ENCODE data around the gene CDC25A.

CDC25A gene

DNA sequence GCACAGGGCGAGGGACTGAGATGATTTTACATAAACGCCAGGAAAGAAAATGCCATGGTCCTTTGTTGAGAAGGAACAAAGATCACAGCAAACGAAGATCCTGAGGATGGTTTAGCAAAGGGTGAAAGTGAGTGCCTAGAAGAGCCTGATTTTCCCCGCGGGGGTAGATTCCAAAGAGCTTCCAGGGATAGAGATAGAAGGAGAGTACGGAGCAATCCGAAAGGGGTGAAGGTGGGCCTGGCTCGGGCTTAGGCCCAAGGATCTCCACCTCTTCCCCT, 977 bp downstream of the CDC25A start:
- Histone ChIP-seq H3K27ac (peak overlapping the region in 10 of 11 experiments; percentile 51 to 92 (median 90); a peak in 20 of 22 replicates), H3K4me3 (peak overlapping the region; percentile 77 to 99 (median 88)), H3K27me3 (no peaks in the 10 kb centered on the region), H3K4me1 (peaks cover 14 to 32% (median 24%) of the 10 kb centered on the region in 10 experiments), H3K4me2 (peak overlapping the region; percentile 64 to 95 (median 87)), H3K9me3 (replicated peaks in 1 of 11) (no peaks in the 10 kb centered on the region), H3K36me3 (peaks cover 0 to 46% (median 41%) of the 10 kb centered on the region in 11 experiments; a peak in 20 of 22 replicates), H3K9ac (peak overlapping the region; percentile 79 to 97 (median 93)), H4K20me1 (peaks cover 0 to 34% (median 19%) of the 10 kb centered on the region in 11 experiments; a peak in 8 of 22 replicates)
- no peak for TF ChIP-seq Cebpa-rat (IDR thresholded peaks at IDR 0.05)

DNA sequence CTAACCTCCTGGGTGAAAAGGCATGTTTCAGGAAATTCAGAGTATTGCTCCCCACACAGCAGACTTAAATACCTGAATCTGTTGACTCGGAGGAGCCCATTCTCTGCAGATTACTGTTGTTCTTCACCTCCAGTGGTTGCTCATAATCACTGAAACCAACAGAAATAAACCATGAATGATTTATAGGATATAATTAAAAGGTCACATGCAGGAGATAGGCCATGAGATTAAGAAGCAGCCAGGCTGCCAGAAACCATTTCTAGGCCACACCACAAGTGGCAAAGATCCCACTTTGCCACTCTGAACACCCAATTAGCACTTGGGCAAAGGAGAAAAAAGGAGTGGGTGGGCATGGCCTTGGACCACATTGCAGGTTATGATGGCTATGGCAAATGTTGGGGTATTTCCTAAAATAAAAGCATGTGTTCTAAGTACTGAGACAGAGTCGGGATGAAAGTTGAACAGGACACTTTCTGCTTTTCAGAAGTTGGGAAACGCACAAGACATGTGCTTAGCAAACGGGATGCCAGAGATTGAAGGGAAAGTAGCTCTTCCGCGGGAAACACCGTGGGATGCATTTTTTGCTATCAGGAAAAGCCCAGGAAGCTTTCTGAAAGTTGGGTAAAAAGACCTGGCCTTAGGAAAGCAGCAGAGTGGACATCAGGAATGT, 1.5 kb downstream of the CDC25A start:
- Histone ChIP-seq H3K4me1 (peaks cover 14 to 32% (median 24%) of the 10 kb centered on the region in 10 experiments), H3K36me3 (peaks cover 0 to 50% (median 46%) of the 10 kb centered on the region in 11 experiments; a peak in 20 of 22 replicates)

GRCh38 chr3:48185129-48185528, 3.1 kb downstream of the CDC25A start:
- Histone ChIP-seq H4K20me1 (peaks cover 0 to 55% (median 31%) of the 10 kb centered on the region in 11 experiments; a peak in 10 of 22 replicates), H3K27ac (no peak overlapping the region), H3K9me3 (replicated peaks in 1 of 11) (no peaks in the 10 kb centered on the region), H3K4me3 (no peak overlapping the region), H3K4me1 (peaks cover 14 to 32% (median 22%) of the 10 kb centered on the region in 10 experiments), H3K4me2 (peak overlapping the region in 4 of 11 experiments; percentile 6 to 95 (median 86); a peak in 3 of 22 replicates), H3K36me3 (peaks cover 5 to 67% (median 62%) of the 10 kb centered on the region in 11 experiments; a peak in 21 of 22 replicates), H3K9ac (peak overlapping the region in 3 of 11 experiments; percentile 3 to 24 (median 22); a peak in 3 of 22 replicates), H3K27me3 (no peaks in the 10 kb centered on the region)
- no peak for TF ChIP-seq Cebpa-rat (IDR thresholded peaks at IDR 0.05)

More for the DNA sequence above, 1.5 kb downstream of the CDC25A start:
- Histone ChIP-seq H3K4me2 (peak overlapping the region; percentile 64 to 95 (median 87)), H3K9ac (peak overlapping the region; percentile 79 to 97 (median 93); a peak in 21 of 22 replicates), H3K27me3 (no peaks in the 10 kb centered on the region), H3K4me3 (peak overlapping the region; percentile 77 to 99 (median 88)), H3K27ac (peak overlapping the region in 10 of 11 experiments; percentile 51 to 92 (median 90); a peak in 19 of 22 replicates), H4K20me1 (peaks cover 0 to 39% (median 24%) of the 10 kb centered on the region in 11 experiments; a peak in 9 of 22 replicates), H3K9me3 (replicated peaks in 1 of 11) (no peaks in the 10 kb centered on the region)
- TF ChIP-seq Cebpa-rat (IDR thresholded peaks at IDR 0.05): no peak

- no peaks in the 10 kb centered on the region for H3K9me3 ChIP-seq (replicated peaks in 1 of 11)
- peaks cover 0 to 63% (median 39%) of the 10 kb centered on the region in 11 experiments; a peak in 12 of 22 replicates for H4K20me1 ChIP-seq
- no peak overlapping the region for H3K9ac ChIP-seq
- H3K4me3 ChIP-seq: no peak overlapping the region
- no peak overlapping the region for H3K27ac ChIP-seq
- peaks cover 5 to 75% (median 70%) of the 10 kb centered on the region in 11 experiments; a peak in 21 of 22 replicates for H3K36me3 ChIP-seq
- peaks cover 14 to 26% (median 22%) of the 10 kb centered on the region in 10 experiments for H3K4me1 ChIP-seq
- no peak overlapping the region for H3K4me2 ChIP-seq
- no peak for TF ChIP-seq Cebpa-rat (IDR thresholded peaks at IDR 0.05)
- no peaks in the 10 kb centered on the region for H3K27me3 ChIP-seq
These were observed 3.9 kb downstream of the CDC25A start for GRCh38 chr3:48184299-48184698.

DNA sequence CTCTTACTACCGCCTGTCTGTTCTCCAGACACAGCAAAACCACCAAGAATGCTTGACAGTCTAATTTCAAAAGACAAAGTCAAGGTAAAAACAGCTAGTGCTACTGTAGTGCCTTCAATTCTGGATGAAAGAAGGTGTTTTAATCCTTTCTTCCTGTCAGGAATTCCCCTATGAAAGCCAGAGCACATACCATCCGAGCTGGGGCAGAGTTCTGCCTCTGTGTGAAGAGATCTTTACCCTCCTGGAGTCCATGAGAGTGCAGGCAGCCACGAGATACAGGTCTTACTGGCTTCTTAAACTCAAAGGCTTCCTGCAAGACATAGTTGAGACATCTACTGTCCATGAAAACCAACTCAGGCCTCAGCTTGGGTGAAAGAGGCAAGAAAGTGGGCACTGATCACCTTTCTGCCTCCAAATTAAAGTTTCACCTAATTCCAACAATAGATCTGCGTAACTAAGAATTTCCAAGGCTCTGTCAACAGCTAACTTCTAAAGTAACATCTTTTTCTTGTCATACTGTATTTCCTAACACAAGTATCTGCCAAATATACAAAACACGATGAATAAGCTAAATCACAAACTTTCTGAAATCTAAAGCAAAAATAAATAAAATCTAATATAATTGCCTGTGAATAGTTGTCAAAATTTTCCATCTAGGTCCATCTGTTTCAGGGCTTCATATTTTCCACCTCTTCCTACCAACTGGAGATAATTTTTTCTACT, 7.5 kb downstream of the CDC25A start:
- Histone ChIP-seq H3K27ac (no peak overlapping the region), H3K4me2 (no peak overlapping the region), H3K4me1 (peaks cover 0 to 8% (median 4%) of the 10 kb centered on the region in 10 experiments; a peak in 14 of 20 replicates), H3K9ac (peak overlapping the region in 1 of 11 experiments; percentile 22; a peak in 1 of 22 replicates), H3K36me3 (peaks cover 24 to 100% (median 99%) of the 10 kb centered on the region in 11 experiments), H3K4me3 (no peak overlapping the region), H4K20me1 (peaks cover 0 to 87% (median 49%) of the 10 kb centered on the region in 11 experiments; a peak in 13 of 22 replicates), H3K9me3 (replicated peaks in 1 of 11) (no peaks in the 10 kb centered on the region), H3K27me3 (no peaks in the 10 kb centered on the region)
- no peak for TF ChIP-seq Cebpa-rat (IDR thresholded peaks at IDR 0.05)

DNA sequence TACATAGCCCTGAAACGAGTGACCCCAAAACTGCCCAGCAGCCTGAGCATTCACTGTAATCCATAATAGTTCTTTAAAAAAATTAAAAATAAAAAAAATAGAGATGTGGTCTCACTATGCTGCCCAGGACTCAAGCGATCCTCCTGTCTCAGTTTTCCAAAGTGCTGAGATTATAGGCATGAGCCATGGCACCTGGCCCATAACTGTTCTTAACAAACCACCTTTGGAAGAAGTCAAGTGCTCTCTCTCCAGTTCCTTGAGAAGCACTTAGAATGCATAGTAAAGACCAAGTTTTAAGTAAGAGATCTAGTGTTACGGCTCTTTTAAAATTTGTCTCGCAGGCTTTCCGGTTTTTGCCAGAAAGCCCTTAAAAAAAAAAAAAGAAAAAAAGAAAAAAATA, 8.2 kb downstream of the CDC25A start:
- peaks cover 29 to 100% (median 99%) of the 10 kb centered on the region in 11 experiments for H3K36me3 ChIP-seq
- no peaks in the 10 kb centered on the region for H3K27me3 ChIP-seq
- H3K4me2 ChIP-seq: no peak overlapping the region
- H3K27ac ChIP-seq: no peak overlapping the region
- no peaks in the 10 kb centered on the region for H3K9me3 ChIP-seq (replicated peaks in 1 of 11)
- no peak overlapping the region for H3K4me3 ChIP-seq
- peaks cover 0 to 87% (median 48%) of the 10 kb centered on the region in 11 experiments; a peak in 13 of 22 replicates for H4K20me1 ChIP-seq
- no peak for TF ChIP-seq Cebpa-rat (IDR thresholded peaks at IDR 0.05)
- H3K4me1 ChIP-seq: peaks cover 0 to 1% (median 0%) of the 10 kb centered on the region in 10 experiments; a peak in 2 of 20 replicates
- H3K9ac ChIP-seq: no peak overlapping the region

- no peaks in the 10 kb centered on the region for H3K27me3 ChIP-seq
- no peak overlapping the region for H3K27ac ChIP-seq
- no peak overlapping the region for H3K4me3 ChIP-seq
- peaks cover 38 to 100% (median 99%) of the 10 kb centered on the region in 11 experiments for H3K36me3 ChIP-seq
- no peak overlapping the region for H3K9ac ChIP-seq
- no peaks in the 10 kb centered on the region for H3K9me3 ChIP-seq (replicated peaks in 1 of 11)
- no peak for TF ChIP-seq Cebpa-rat (IDR thresholded peaks at IDR 0.05)
- H3K4me2 ChIP-seq: no peak overlapping the region
- no peaks in the 10 kb centered on the region for H3K4me1 ChIP-seq
- peaks cover 0 to 93% (median 58%) of the 10 kb centered on the region in 11 experiments; a peak in 14 of 22 replicates for H4K20me1 ChIP-seq
These were observed 10.1 kb downstream of the CDC25A start for GRCh38 chr3:48178072-48178471.

DNA sequence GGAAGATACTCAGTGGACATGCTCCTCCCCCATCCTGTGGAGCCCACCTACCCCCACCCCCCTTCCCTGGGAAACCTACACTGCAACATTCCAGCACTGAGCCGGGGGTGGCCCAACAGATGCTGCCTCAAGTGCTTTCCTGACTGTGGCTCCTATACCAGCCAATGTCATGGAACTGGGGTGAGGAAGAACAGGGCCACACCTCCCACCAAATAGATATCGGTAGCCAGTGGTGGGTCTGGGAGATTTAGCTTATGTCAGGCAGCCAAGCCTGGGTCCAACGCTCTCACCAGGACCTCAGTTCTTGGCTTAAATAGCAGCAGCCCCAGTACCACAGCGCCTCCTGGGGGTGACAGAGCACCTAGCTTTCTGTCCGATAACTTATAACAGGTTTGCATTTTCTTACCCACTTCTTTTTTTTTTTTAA, 30.3 kb downstream of the CDC25A start:
- Histone ChIP-seq H3K9ac (no peak overlapping the region), H3K27me3 (no peaks in the 10 kb centered on the region), H3K27ac (no peak overlapping the region), H4K20me1 (peaks cover 0 to 43% (median 9%) of the 10 kb centered on the region in 11 experiments; a peak in 7 of 22 replicates), H3K4me3 (no peak overlapping the region), H3K4me2 (no peak overlapping the region), H3K36me3 (peaks cover 34 to 71% (median 66%) of the 10 kb centered on the region in 11 experiments), H3K4me1 (no peaks in the 10 kb centered on the region; a peak in 1 of 20 replicates), H3K9me3 (replicated peaks in 1 of 11) (no peaks in the 10 kb centered on the region)
- no peak for TF ChIP-seq Cebpa-rat (IDR thresholded peaks at IDR 0.05)

Measured in BLaER1 treated with 17β-estradiol and CSF1 and Interleukin-3, amounts not matched to agents 10 nM and 100 nM (cell line).